ENCODE data around the gene IL17A.

GRCh38 chr6:52201493-52201892 is 15.3 kb downstream of the IL17A start:
- no peak for TF ChIP-seq CTCF (IDR thresholded peaks at IDR 0.05)
- no peak for TF ChIP-seq POLR2A (IDR thresholded peaks at IDR 0.05)

Data from thyroid gland (tissue), 4 donors.